Common myeloid progenitor, CD34-positive (primary cell): Measurements from ENCODE around the gene LRMDA.

ENCODE experiments used
- CTCF ChIA-PET: fragments of 350-600 bp; sonication (Branson Sonifier 250); formaldehyde crosslinking; loops from one replicate; lab custom pipeline; 2021; ENCODE audit warnings: antibody characterized with exemption; lab: Charles Lee
- POLR2A ChIA-PET: fragments of 350-600 bp; sonication (Branson Sonifier 250); formaldehyde crosslinking; loops from one replicate; lab custom pipeline; 2021; ENCODE audit warnings: antibody characterized with exemption; lab: Charles Lee
- DNase-seq, 3 donors: peaks; one replicate each; pipeline versions ENCODE4 v3.0.0 to v3.0.0-alpha.2; 2013
- H3K27ac ChIP-seq, 2 experiments: 1 replicate in 1 of 2; 2 replicates in 1 of 2; pipeline ENCODE4 v1.7.0; 2013; ENCODE audit warnings: inconsistent platforms in 2 of 2, low read length in 2 of 2, mild to moderate bottlenecking in 2 of 2, low read depth in 1 of 2, moderate library complexity in 1 of 2; ENCODE audit not compliant: severe bottlenecking in 2 of 2, insufficient read depth in 1 of 2, poor library complexity in 1 of 2
- H3K27me3 ChIP-seq, 5 experiments: replicated peaks in 2 of 5; 1 replicate in 3 of 5; 2 replicates in 2 of 5; pipeline versions ENCODE4 v1.6.1 to v1.7.0; 2013; ENCODE audit warnings: low read length in 4 of 5, mild to moderate bottlenecking in 2 of 5, moderate library complexity in 2 of 5, inconsistent platforms in 1 of 5; ENCODE audit not compliant: insufficient read depth in 5 of 5, control insufficient read depth in 4 of 5
- H3K36me3 ChIP-seq, 4 experiments: 1 replicate in 2 of 4; 2 replicates in 2 of 4; pipeline versions ENCODE4 v1.6.1 to v1.7.0; 2013; ENCODE audit warnings: low read length in 3 of 4, control low read depth in 1 of 4, mild to moderate bottlenecking in 1 of 4; ENCODE audit not compliant: control insufficient read depth in 4 of 4, insufficient read depth in 4 of 4
- H3K4me1 ChIP-seq, 4 experiments: 1 replicate in 3 of 4; 2 replicates in 1 of 4; pipeline versions ENCODE4 v1.6.1 to v1.7.1; 2013; ENCODE audit warnings: low read length in 3 of 4, mild to moderate bottlenecking in 3 of 4, control low read depth in 1 of 4, inconsistent platforms in 1 of 4, moderate library complexity in 1 of 4; ENCODE audit not compliant: control insufficient read depth in 4 of 4, insufficient read depth in 4 of 4; ENCODE audit errors: control extremely low read depth in 1 of 4
- H3K4me3 ChIP-seq, 7 experiments: 1 replicate in 4 of 7; 2 replicates in 3 of 7; pipeline versions ENCODE4 v1.5.1 to v1.7.0; 2013; ENCODE audit warnings: mild to moderate bottlenecking in 7 of 7, low read length in 6 of 7, moderate library complexity in 6 of 7, inconsistent platforms in 2 of 7, low read depth in 2 of 7, control low read depth in 1 of 7; ENCODE audit not compliant: insufficient read depth in 4 of 7, control insufficient read depth in 1 of 7; ENCODE audit errors: extremely low read depth in 1 of 7
- H3K9me3 ChIP-seq, 5 experiments: 1 replicate in 4 of 5; 2 replicates in 1 of 5; pipeline versions ENCODE4 v1.6.1 to v1.7.1; 2013; ENCODE audit warnings: low read length in 4 of 5, mild to moderate bottlenecking in 2 of 5, inconsistent platforms in 1 of 5, low read depth in 1 of 5, moderate library complexity in 1 of 5; ENCODE audit not compliant: control insufficient read depth in 4 of 5, insufficient read depth in 2 of 5; ENCODE audit errors: control extremely low read depth in 1 of 5
- WGBS: methylation state at CpG from one replicate; pipeline ENCODE4 v1.1.5; 2013; ENCODE audit not compliant: insufficient coverage; 5-methylcytosine and 5-hydroxymethylcytosine counted together

The LRMDA gene

DNA sequence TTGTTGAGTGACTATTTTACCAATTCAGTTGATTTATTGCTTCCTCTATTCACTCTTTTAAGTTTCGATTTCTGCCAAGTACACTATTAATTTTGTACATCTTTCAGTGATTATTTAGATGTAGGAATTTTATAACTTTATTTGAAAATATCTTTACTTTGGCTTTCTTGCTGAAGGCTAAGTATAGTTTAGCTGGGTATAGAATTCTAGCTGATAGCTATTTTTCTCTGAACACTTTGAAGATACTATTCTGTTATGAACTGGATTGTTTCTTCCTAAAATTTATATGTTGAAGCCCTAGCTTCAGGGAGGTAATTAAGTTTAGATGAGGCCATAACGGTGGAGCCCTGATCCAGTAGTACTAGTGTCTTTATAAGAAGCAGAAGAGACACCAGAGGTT lies 141.1 kb downstream of the LRMDA start:
- H3K27me3 ChIP-seq, result no peaks in the 10 kb centered on the region
- DNase-seq, result peak in 2 of 3 donors; percentile 20 to 28
- no peaks in the 10 kb centered on the region for H3K4me1 ChIP-seq
- no peak overlapping the region for H3K27ac ChIP-seq
- POLR2A ChIA-PET, result interaction anchor here (0.7 kb wide), 1 partner anchor 276 kb away, joined by 3 read pairs; no protein-coding TSS in a partner anchor
- CTCF ChIA-PET, result no interaction called here
- peaks cover 0 to 12% (median 3%) of the 10 kb centered on the region in 4 experiments for H3K36me3 ChIP-seq
- H3K9me3 ChIP-seq, result peaks cover 6 to 59% (median 23%) of the 10 kb centered on the region in 5 experiments
- H3K4me3 ChIP-seq, result no peak overlapping the region
- no CpG with 5 or more reads among the region's 2 CpGs for WGBS

DNA sequence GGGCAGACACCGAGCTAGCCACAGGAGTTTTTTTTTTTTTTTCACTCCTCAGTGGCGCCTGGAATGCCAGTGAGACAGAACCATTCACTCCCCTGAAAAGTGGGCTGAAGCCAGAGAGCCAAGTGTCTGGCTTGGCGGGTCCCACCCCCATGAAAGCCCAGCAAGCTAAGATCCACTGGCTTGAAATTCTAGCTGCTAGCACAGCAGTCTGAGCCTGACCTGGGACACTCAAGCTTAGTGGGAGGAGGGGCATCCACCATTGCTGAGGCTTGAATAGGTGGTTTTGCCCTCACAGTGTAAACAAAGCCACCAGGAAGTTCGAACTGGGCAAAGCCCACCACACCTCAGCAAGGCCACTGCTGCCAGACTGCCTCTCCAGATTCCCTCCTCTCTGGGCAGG lies 144.5 kb downstream of the LRMDA start:
- ChIA-PET CTCF (no interaction called here), POLR2A (no interaction called here)
- Histone ChIP-seq H3K27ac (no peak overlapping the region), H3K36me3 (peaks cover 0 to 11% (median 2%) of the 10 kb centered on the region in 4 experiments), H3K4me1 (no peaks in the 10 kb centered on the region), H3K9me3 (peaks cover 6 to 57% (median 23%) of the 10 kb centered on the region in 5 experiments), H3K27me3 (no peaks in the 10 kb centered on the region), H3K4me3 (no peak overlapping the region)
- no peak for DNase-seq
- WGBS, result 89% methylated on average over 4 of the region's 4 CpGs

DNA sequence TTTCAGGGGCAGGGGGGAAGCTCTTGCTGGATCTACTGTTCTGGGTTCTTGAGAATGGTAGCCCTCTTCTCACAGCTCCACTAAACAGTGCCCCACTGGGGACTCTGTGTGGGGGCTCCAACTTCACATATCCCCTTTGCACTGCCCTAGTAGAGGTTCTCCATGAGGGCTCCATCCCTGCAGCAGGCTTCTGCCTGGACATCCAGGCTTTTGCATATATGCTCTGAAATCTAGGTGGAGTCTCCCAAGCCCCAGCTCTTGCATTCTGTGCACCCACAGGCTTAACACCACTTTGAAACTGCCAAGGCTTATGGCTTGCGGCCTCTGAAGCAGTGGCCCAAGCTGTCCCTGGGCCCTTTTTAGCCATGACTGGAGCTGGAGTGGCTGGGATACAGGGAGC lies 150.7 kb downstream of the LRMDA start:
- WGBS, result no CpG with 5 or more reads among the region's 1 CpG
- Histone ChIP-seq H3K9me3 (peaks cover 0 to 28% (median 17%) of the 10 kb centered on the region in 5 experiments), H3K27ac (no peak overlapping the region), H3K4me1 (no peaks in the 10 kb centered on the region), H3K4me3 (no peak overlapping the region), H3K36me3 (no peaks in the 10 kb centered on the region), H3K27me3 (no peaks in the 10 kb centered on the region)
- POLR2A ChIA-PET, result no interaction called here
- peak in 2 of 3 donors; percentile 8 to 22 for DNase-seq
- CTCF ChIA-PET, result no interaction called here

DNA sequence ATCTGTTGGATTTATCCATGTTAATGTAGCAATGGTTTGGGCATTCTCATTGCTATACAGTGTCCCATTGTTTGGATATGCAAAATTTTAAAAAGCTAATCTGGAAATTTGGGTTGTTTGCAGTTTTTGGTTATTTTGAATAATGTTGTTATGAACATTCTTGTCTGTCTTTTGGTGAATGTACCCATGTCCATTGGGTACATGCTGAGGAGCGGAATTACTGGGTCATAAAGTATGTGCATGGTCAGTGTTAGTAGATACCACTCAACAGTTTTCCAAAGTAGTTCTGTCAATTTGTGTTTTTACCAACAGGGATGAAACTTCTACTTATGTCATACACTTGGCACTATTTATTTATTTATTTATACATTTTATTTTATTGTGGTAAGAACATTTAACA lies 153.9 kb downstream of the LRMDA start:
- Histone ChIP-seq H3K4me1 (no peaks in the 10 kb centered on the region), H3K36me3 (no peaks in the 10 kb centered on the region), H3K4me3 (no peak overlapping the region), H3K9me3 (peaks cover 0 to 22% (median 13%) of the 10 kb centered on the region in 5 experiments), H3K27ac (no peak overlapping the region), H3K27me3 (no peaks in the 10 kb centered on the region)
- POLR2A ChIA-PET, result no interaction called here
- WGBS, result no CpG with 5 or more reads among the region's 1 CpG
- DNase-seq, result no peak
- CTCF ChIA-PET, result interaction anchor here (1.0 kb wide), 1 partner anchor 10 kb away, joined by 3 read pairs; no protein-coding TSS in a partner anchor

DNA sequence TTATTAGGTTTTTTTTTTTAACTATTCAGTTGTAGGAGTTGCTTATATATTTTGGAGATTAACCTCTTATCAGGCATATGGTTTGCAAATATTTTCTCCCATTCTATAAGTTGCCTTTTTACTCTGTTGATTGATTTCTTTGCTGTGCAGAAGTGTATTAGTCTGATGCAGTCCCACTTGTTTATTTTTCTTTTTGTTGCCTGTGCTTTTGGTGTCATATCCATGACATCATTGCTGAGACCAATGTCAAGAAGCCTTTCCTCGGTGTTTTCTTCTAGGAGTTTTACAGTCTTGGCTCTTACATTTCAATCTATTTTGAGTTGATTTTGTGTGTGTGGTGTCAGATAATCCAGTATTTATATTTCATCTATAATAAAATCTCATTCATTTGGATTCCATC lies 155.4 kb downstream of the LRMDA start:
- no peak overlapping the region for H3K4me3 ChIP-seq
- H3K4me1 ChIP-seq, result no peaks in the 10 kb centered on the region
- CTCF ChIA-PET, result no interaction called here
- POLR2A ChIA-PET, result no interaction called here
- H3K27ac ChIP-seq, result no peak overlapping the region
- no peaks in the 10 kb centered on the region for H3K36me3 ChIP-seq
- H3K27me3 ChIP-seq, result no peaks in the 10 kb centered on the region
- no CpG with 5 or more reads among the region's 1 CpG for WGBS
- H3K9me3 ChIP-seq, result peaks cover 0 to 16% (median 13%) of the 10 kb centered on the region in 5 experiments
- no peak for DNase-seq

DNA sequence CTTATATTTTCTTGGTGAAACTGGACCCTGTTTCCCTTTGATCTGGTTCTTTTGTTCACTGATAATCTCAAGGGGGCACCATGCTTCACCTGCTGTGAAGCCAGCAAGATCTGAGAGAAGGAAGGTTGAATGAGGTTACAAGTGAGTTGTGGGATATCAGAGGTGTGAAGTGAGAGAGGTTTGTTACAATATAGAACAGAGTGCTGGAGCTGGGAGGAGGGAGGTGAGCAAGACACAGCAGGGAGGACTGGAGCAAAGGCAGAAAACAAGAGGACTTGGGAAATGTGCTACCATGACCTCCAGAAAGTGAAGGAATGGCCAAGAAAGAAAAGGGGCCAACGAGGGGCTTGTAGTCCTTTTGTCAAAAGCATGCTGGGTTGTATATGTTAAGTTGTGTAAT lies 156.6 kb downstream of the LRMDA start:
- Histone ChIP-seq H3K4me1 (no peaks in the 10 kb centered on the region), H3K4me3 (no peak overlapping the region), H3K9me3 (peaks cover 0 to 4% (median under 1%) of the 10 kb centered on the region in 5 experiments), H3K36me3 (no peaks in the 10 kb centered on the region), H3K27ac (no peak overlapping the region), H3K27me3 (no peaks in the 10 kb centered on the region)
- no CpG with 5 or more reads among the region's 1 CpG for whole genome bisulfite sequencing
- no peak for DNase-seq
- CTCF ChIA-PET, result no interaction called here
- POLR2A ChIA-PET, result no interaction called here

DNA sequence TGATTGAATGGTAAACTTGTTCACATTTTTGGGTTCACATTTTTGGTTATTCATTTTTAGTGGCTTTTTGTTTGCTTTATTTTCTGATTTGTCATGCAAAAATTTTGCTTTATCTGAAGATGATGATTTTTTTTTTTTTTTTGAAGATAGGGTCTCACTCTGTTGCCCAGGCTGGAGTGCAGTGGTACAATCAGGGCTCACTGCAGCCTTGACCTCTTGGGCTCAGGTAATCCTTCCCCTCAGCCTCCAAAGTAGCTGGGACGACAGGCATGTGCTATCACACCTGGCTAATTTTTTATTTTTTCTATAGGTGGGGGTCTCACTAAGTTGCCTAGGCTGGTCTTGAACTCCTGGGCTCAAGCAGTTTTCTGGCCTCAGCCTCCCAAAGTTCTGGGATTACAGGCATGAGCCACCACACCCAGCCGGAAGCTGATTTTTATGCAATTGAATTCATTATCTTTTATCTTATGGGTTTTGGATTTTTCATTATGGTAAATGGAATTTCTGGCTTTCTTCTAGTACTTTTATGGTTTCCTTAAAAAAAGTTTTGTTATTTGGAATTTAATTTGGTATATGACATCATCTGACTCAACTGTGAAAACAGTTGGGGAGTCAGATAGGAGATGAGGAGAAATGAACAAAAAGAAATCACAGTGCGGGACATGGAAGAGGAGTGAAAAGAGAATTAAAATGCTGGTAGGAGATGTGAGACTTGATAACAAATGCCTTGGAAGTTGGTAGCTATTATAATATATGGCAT lies 158.7 kb downstream of the LRMDA start:
- ChIA-PET CTCF (no interaction called here), POLR2A (interaction anchor here (0.6 kb wide), 1 partner anchor 38 kb away, joined by 3 read pairs; no protein-coding TSS in a partner anchor)
- Histone ChIP-seq H3K9me3 (peaks cover 0 to 2% (median 0%) of the 10 kb centered on the region in 5 experiments), H3K27me3 (no peaks in the 10 kb centered on the region), H3K36me3 (no peaks in the 10 kb centered on the region), H3K4me1 (no peaks in the 10 kb centered on the region), H3K27ac (no peak overlapping the region), H3K4me3 (no peak overlapping the region)
- no peak for DNase-seq
- WGBS, result 93% methylated on average over 2 of the region's 3 CpGs
